Keratinocyte (primary cell): Measurements from ENCODE around the gene CTNND2. TPM values are rescaled to one million over a fixed set of nuclear protein-coding genes. Genes with fewer than 3 reads are reported as not detected.

Experiments used
- DNase-seq: peaks from one replicate; pipeline ENCODE4 v3.0.0-alpha.2; 2011; ENCODE audit warnings: low read depth, missing footprints, low spot score
- FAIRE-seq: peaks from 2 replicates; lab custom pipeline; 2011; peaks lifted over from hg19 to GRCh38; lab: Jason Lieb, UNC
- H2AFZ ChIP-seq: 2 replicates; pipeline ENCODE4 v1.6.0; 2012; ENCODE audit warnings: low read length, control low read depth, inconsistent platforms; ENCODE audit not compliant: control insufficient read depth
- H3K27ac ChIP-seq: 2 replicates; pipeline ENCODE4 v1.5.1; 2011; ENCODE audit warnings: low read length; ENCODE audit not compliant: control insufficient read depth, insufficient read depth
- H3K27me3 ChIP-seq: 3 replicates; pipeline ENCODE4 v1.6.0; 2011; ENCODE audit warnings: low read length; ENCODE audit not compliant: control insufficient read depth, insufficient read depth; ENCODE audit errors: extremely low read depth
- H3K36me3 ChIP-seq, 2 experiments: 2 replicates in 1 of 2; 3 replicates in 1 of 2; pipeline ENCODE4 v1.5.1; 2011; ENCODE audit warnings: low read length in 2 of 2, mild to moderate bottlenecking in 1 of 2; ENCODE audit not compliant: control insufficient read depth in 2 of 2, insufficient read depth in 2 of 2; ENCODE audit errors: extremely low read depth in 1 of 2
- H3K4me1 ChIP-seq: 3 replicates; pipeline ENCODE4 v1.5.1; 2011; ENCODE audit warnings: low read length; ENCODE audit not compliant: control insufficient read depth, insufficient read depth; ENCODE audit errors: extremely low read depth
- H3K4me2 ChIP-seq: 3 replicates; pipeline ENCODE4 v1.6.0; 2011; ENCODE audit warnings: low read depth, low read length; ENCODE audit not compliant: control insufficient read depth, insufficient read depth; ENCODE audit errors: extremely low read depth
- H3K4me3 ChIP-seq, 3 experiments: fragments of 200-600 bp in 1 of 3; sonication (generic) in 1 of 3; 2 replicates in 2 of 3; 3 replicates in 1 of 3; pipeline ENCODE4 v1.5.1; 2011 to 2016; ENCODE audit warnings: low read length in 3 of 3, mild to moderate bottlenecking in 3 of 3, control low read depth in 2 of 3, inconsistent platforms in 1 of 3, low read depth in 1 of 3, mixed read lengths in 1 of 3, mixed run types in 1 of 3, moderate library complexity in 1 of 3; ENCODE audit not compliant: control insufficient read depth in 2 of 3, insufficient read depth in 2 of 3; ENCODE audit errors: extremely low read depth in 1 of 3
- H3K79me2 ChIP-seq: 2 replicates; pipeline ENCODE4 v1.6.0; 2012; ENCODE audit warnings: low read length; ENCODE audit not compliant: control insufficient read depth, insufficient read depth
- H3K9ac ChIP-seq: 3 replicates; pipeline ENCODE4 v1.6.0; 2011; ENCODE audit warnings: low read length; ENCODE audit not compliant: control insufficient read depth, insufficient read depth; ENCODE audit errors: extremely low read depth
- H3K9me1 ChIP-seq: 3 replicates; pipeline ENCODE4 v1.6.0; 2011; ENCODE audit warnings: low read length; ENCODE audit not compliant: control insufficient read depth, insufficient read depth; ENCODE audit errors: extremely low read depth
- H3K9me3 ChIP-seq: 2 replicates; pipeline ENCODE4 v1.5.1; 2012; ENCODE audit warnings: low read depth, low read length; ENCODE audit not compliant: control insufficient read depth
- H4K20me1 ChIP-seq: 3 replicates; pipeline ENCODE4 v1.6.0; 2011; ENCODE audit warnings: low read length; ENCODE audit not compliant: control insufficient read depth, insufficient read depth; ENCODE audit errors: extremely low read depth
- CTCF ChIP-seq, 3 experiments: IDR thresholded peaks in 1 of 3; conservative IDR thresholded peaks in 1 of 3; optimal IDR thresholded peaks in 1 of 3; 2 replicates in 2 of 3; 3 replicates in 1 of 3; pipeline versions ENCODE3 to v1.5.1; 2011; ENCODE audit warnings: low read length in 3 of 3, mild to moderate bottlenecking in 3 of 3, moderate library complexity in 2 of 3, control low read depth in 1 of 3, inconsistent platforms in 1 of 3; ENCODE audit not compliant: insufficient read depth in 2 of 3; ENCODE audit errors: extremely low read depth in 1 of 3
- EZH2 ChIP-seq: IDR thresholded peaks from one replicate; pipeline ENCODE4 v1.6.1; 2012; ENCODE audit warnings: inconsistent platforms, mild to moderate bottlenecking, low read length, moderate library complexity
- dilution Hi-C: fragments of 300-500 bp; cut with MboI; formaldehyde crosslinking; loops from one replicate; pipeline ENCODE4 v1.7.0; 2020; ENCODE audit warnings: low sequenced_read_pairs; ENCODE audit not compliant: extremely low pct_ligation_motif_present
- polyA plus RNA-seq, 5 experiments: library from polyadenylated mRNA; depleted of rRNA in 3 of 5; stranded (reverse) in 3 of 5; stranded (forward) in 1 of 5; unstranded in 1 of 5; fragments of >200 nt; gene quantifications; 1 replicate in 1 of 5; 2 replicates in 3 of 5; 3 replicates in 1 of 5; pipeline versions ENCODE4 v1.2.1 to v1.2.3, GENCODE V29; 2011 to 2012; ENCODE audit warnings: missing spikeins in 2 of 5, low read depth in 1 of 5, low replicate concordance in 1 of 5

The CTNND2 gene
- polyA plus RNA-seq, 1 donor (not counting 4 experiments of a cell fraction or from before 2014, with no cell fraction given): not detected

- DNase-seq (no peak), FAIRE-seq (no peak)
- dilution Hi-C loops: no loop called here
- Histone ChIP-seq H2AFZ (no peak overlapping the region), H3K4me2 (no peak overlapping the region), H3K4me1 (no peaks in the 10 kb centered on the region), H3K9me1 (no peaks in the 10 kb centered on the region), H4K20me1 (no peaks in the 10 kb centered on the region), H3K9me3 (no peaks in the 10 kb centered on the region), H3K27ac (no peak overlapping the region), H3K9ac (no peak overlapping the region), H3K36me3 (no peaks in the 10 kb centered on the region), H3K4me3 (no peak overlapping the region), H3K27me3 (no peaks in the 10 kb centered on the region), H3K79me2 (no peaks in the 10 kb centered on the region)
- TF ChIP-seq CTCF (optimal IDR thresholded peaks at IDR 0.05 in 1 of 3, IDR thresholded peaks at IDR 0.05 in 1 of 3, conservative IDR thresholded peaks at IDR 0.05 in 1 of 3; ENCODE audit: extremely low read depth in 1 of 3, insufficient read depth in 2 of 3, low read length in 3 of 3) (no peak), EZH2 (no peak)
Observed at GRCh38 chr5:11164531-11165294, 739.5 kb downstream of the CTNND2 start.

GRCh38 chr5:11157132-11157531, 747.1 kb downstream of the CTNND2 start:
- FAIRE-seq: no peak
- Histone ChIP-seq H3K9ac (no peak overlapping the region), H3K4me1 (no peaks in the 10 kb centered on the region), H3K4me3 (no peak overlapping the region), H2AFZ (no peak overlapping the region), H3K79me2 (no peaks in the 10 kb centered on the region), H3K27me3 (no peaks in the 10 kb centered on the region), H4K20me1 (no peaks in the 10 kb centered on the region), H3K36me3 (no peaks in the 10 kb centered on the region), H3K9me3 (no peaks in the 10 kb centered on the region), H3K4me2 (no peak overlapping the region), H3K9me1 (no peaks in the 10 kb centered on the region), H3K27ac (no peak overlapping the region)
- dilution Hi-C loops: no loop called here
- no peak for DNase-seq
- no peak for TF ChIP-seq EZH2
- TF ChIP-seq CTCF (optimal IDR thresholded peaks at IDR 0.05 in 1 of 3, IDR thresholded peaks at IDR 0.05 in 1 of 3, conservative IDR thresholded peaks at IDR 0.05 in 1 of 3; ENCODE audit: extremely low read depth in 1 of 3, insufficient read depth in 2 of 3, low read length in 3 of 3): no peak
